CD4-positive, CD25-positive, alpha-beta regulatory T cell (primary cell): ENCODE results near the gene KRTAP4-1. TPM values are rescaled to one million over a fixed set of nuclear protein-coding genes. Genes with fewer than 3 reads are reported as not detected.
"Not testable (repeated sequence)": the region's sequence is repeated elsewhere in the genome, so short reads cannot be mapped to it uniquely, and the experiment has no call there.

Source experiments
- ATAC-seq, 2 donors: fragments of 150-1000 bp; cut with Tn5 transposase; one replicate each; pipeline ENCODE4 v1.10.0; 2021; ENCODE audit warnings: low read depth in 2 of 2, moderate number of reproducible peaks in 2 of 2, moderate library complexity in 1 of 2
- DNase-seq, 3 donors: peaks; one replicate each; pipeline versions ENCODE4 v3.0.0 to v3.0.0-alpha.2; 2012 to 2022; ENCODE audit warnings: mixed read lengths in 1 of 3
- H3K27ac ChIP-seq: one replicate; pipeline ENCODE4 v1.7.0; 2013; ENCODE audit warnings: mild to moderate bottlenecking, low read length; ENCODE audit not compliant: insufficient read depth, poor library complexity, severe bottlenecking
- H3K27me3 ChIP-seq: one replicate; pipeline ENCODE4 v1.7.0; 2013; ENCODE audit warnings: low read length; ENCODE audit not compliant: control insufficient read depth, insufficient read depth
- H3K36me3 ChIP-seq: one replicate; pipeline ENCODE4 v1.7.0; 2013; ENCODE audit warnings: mild to moderate bottlenecking, low read length, moderate library complexity; ENCODE audit not compliant: control insufficient read depth, insufficient read depth
- H3K4me1 ChIP-seq: 2 replicates; pipeline ENCODE4 v1.7.0; 2013; ENCODE audit warnings: mild to moderate bottlenecking, low read length; ENCODE audit not compliant: insufficient read depth, control insufficient read depth, poor library complexity, severe bottlenecking
- H3K4me3 ChIP-seq: one replicate; pipeline ENCODE4 v1.7.0; 2013; ENCODE audit warnings: low read depth, mild to moderate bottlenecking, low read length, moderate library complexity
- H3K9me3 ChIP-seq, 2 experiments: 1 replicate in 1 of 2; 2 replicates in 1 of 2; pipeline ENCODE4 v1.7.0; 2013; ENCODE audit warnings: low read length in 2 of 2, mild to moderate bottlenecking in 1 of 2, moderate library complexity in 1 of 2; ENCODE audit not compliant: control insufficient read depth in 2 of 2
- H3K27ac Mint-ChIP-seq, 3 donors: one replicate each; pipeline ENCODE4 v1.8.0; 2020 to 2022; ENCODE audit warnings: mild to moderate bottlenecking in 3 of 3, mixed read lengths in 3 of 3, moderate library complexity in 2 of 3
- H3K27me3 Mint-ChIP-seq: one replicate; pipeline ENCODE4 v1.8.0; 2022; ENCODE audit warnings: mild to moderate bottlenecking, mixed read lengths
- H3K36me3 Mint-ChIP-seq: one replicate; pipeline ENCODE4 v1.8.0; 2020; ENCODE audit warnings: mixed read lengths
- H3K4me1 Mint-ChIP-seq, 4 donors: one replicate each; pipeline ENCODE4 v1.8.0; 2020 to 2022; ENCODE audit warnings: mixed read lengths in 4 of 4, mild to moderate bottlenecking in 1 of 4
- H3K4me3 Mint-ChIP-seq, 4 donors: one replicate each; pipeline ENCODE4 v1.8.0; 2020 to 2022; ENCODE audit warnings: mild to moderate bottlenecking in 4 of 4, mixed read lengths in 4 of 4, moderate library complexity in 3 of 4
- H3K9me3 Mint-ChIP-seq, 7 donors: one replicate each; pipeline ENCODE4 v1.8.0; 2020 to 2022; ENCODE audit warnings: mixed read lengths in 7 of 7, mild to moderate bottlenecking in 3 of 7, moderate library complexity in 2 of 7
- polyA plus RNA-seq, 4 donors: library from polyadenylated mRNA; unstranded; fragments of 300-500 nt; fragmentation: Illumina TruSeq; gene quantifications; one replicate each; pipeline ENCODE4 v1.2.3, GENCODE V29; 2021
- total RNA-seq: library from RNA; stranded (reverse); gene quantifications from one replicate; pipeline ENCODE4 v1.2.3, GENCODE V29; 2022

Gene KRTAP4-1
- total and polyA plus RNA-seq, 5 donors from 2014 or later, result not detected

- H3K27ac Mint-ChIP-seq, H3K4me3 Mint-ChIP-seq, H3K36me3 Mint-ChIP-seq, ATAC-seq, H3K4me3 ChIP-seq, H3K4me1 Mint-ChIP-seq, DNase-seq, H3K27ac ChIP-seq, H3K4me1 ChIP-seq, H3K27me3 ChIP-seq, H3K36me3 ChIP-seq: not testable (repeated sequence)
- peaks cover 6 to 26% (median 14%) of the 10 kb centered on the region in 7 donors for H3K9me3 Mint-ChIP-seq
- peaks cover 9 to 12% of the 10 kb centered on the region in 2 experiments for H3K9me3 ChIP-seq
- peaks cover 10% of the 10 kb centered on the region for H3K27me3 Mint-ChIP-seq
Measured at GRCh38 chr17:41139865-41140264, 44.8 kb downstream of the KRTAP4-1 start.

Other genes with a start within 250 kb of the KRTAP4-1 start
Only the 30 nearest of the 41 such genes appear.
- gene KRTAP1-5, start 157.7 kb downstream of the KRTAP4-1 start, total RNA-seq, result not detected
- gene KRTAP1-5, start 157.7 kb downstream of the KRTAP4-1 start, polyA plus RNA-seq, result not detected
- not detected for gene KRTAP1-4, start 154.7 kb downstream of the KRTAP4-1 start, total RNA-seq
- not detected for gene KRTAP1-4, start 154.7 kb downstream of the KRTAP4-1 start, polyA plus RNA-seq
- gene KRTAP1-3, start 150.0 kb downstream of the KRTAP4-1 start, total RNA-seq, result not detected
- gene KRTAP1-3, start 150.0 kb downstream of the KRTAP4-1 start, polyA plus RNA-seq, result not detected
- not detected for gene KRTAP1-1, start 143.5 kb downstream of the KRTAP4-1 start, total RNA-seq
- gene KRTAP1-1, start 143.5 kb downstream of the KRTAP4-1 start, polyA plus RNA-seq, result not detected
- not detected for gene KRTAP2-1, start 137.6 kb downstream of the KRTAP4-1 start, total RNA-seq
- not detected for gene KRTAP2-1, start 137.6 kb downstream of the KRTAP4-1 start, polyA plus RNA-seq
- not detected for gene KRTAP2-2, start 129.7 kb downstream of the KRTAP4-1 start, total RNA-seq
- gene KRTAP2-2, start 129.7 kb downstream of the KRTAP4-1 start, polyA plus RNA-seq, result not detected
- gene KRTAP2-3, start 124.8 kb downstream of the KRTAP4-1 start, total RNA-seq, result not detected
- not detected for gene KRTAP2-3, start 124.8 kb downstream of the KRTAP4-1 start, polyA plus RNA-seq
- not detected for gene KRTAP2-4, start 119.0 kb downstream of the KRTAP4-1 start, total RNA-seq
- gene KRTAP2-4, start 119.0 kb downstream of the KRTAP4-1 start, polyA plus RNA-seq, result not detected
- gene KRTAP4-7, start 100.8 kb downstream of the KRTAP4-1 start, total RNA-seq, result not detected
- gene KRTAP4-7, start 100.8 kb downstream of the KRTAP4-1 start, polyA plus RNA-seq, result not detected
- gene KRTAP4-8, start 86.8 kb downstream of the KRTAP4-1 start, total RNA-seq, result not detected
- not detected for gene KRTAP4-8, start 86.8 kb downstream of the KRTAP4-1 start, polyA plus RNA-seq
- not detected for gene KRTAP4-16, start 82.7 kb downstream of the KRTAP4-1 start, total RNA-seq
- not detected for gene KRTAP4-16, start 82.7 kb downstream of the KRTAP4-1 start, polyA plus RNA-seq
- gene KRTAP4-9, start 79.5 kb downstream of the KRTAP4-1 start, total RNA-seq, result not detected
- not detected for gene KRTAP4-9, start 79.5 kb downstream of the KRTAP4-1 start, polyA plus RNA-seq
- not detected for gene KRTAP4-11, start 66.5 kb downstream of the KRTAP4-1 start, total RNA-seq
- not detected for gene KRTAP4-11, start 66.5 kb downstream of the KRTAP4-1 start, polyA plus RNA-seq
- not detected for gene KRTAP4-12, start 60.7 kb downstream of the KRTAP4-1 start, total RNA-seq
- not detected for gene KRTAP4-12, start 60.7 kb downstream of the KRTAP4-1 start, polyA plus RNA-seq
- gene KRTAP4-6, start 44.4 kb downstream of the KRTAP4-1 start, total RNA-seq, result not detected
- gene KRTAP4-6, start 44.4 kb downstream of the KRTAP4-1 start, polyA plus RNA-seq, result not detected
- not detected for gene KRTAP4-5, start 35.1 kb downstream of the KRTAP4-1 start, total RNA-seq
- gene KRTAP4-5, start 35.1 kb downstream of the KRTAP4-1 start, polyA plus RNA-seq, result not detected
- gene KRTAP4-4, start 24.2 kb downstream of the KRTAP4-1 start, total RNA-seq, result not detected
- gene KRTAP4-4, start 24.2 kb downstream of the KRTAP4-1 start, polyA plus RNA-seq, result not detected
- not detected for gene KRTAP4-3, start 16.7 kb downstream of the KRTAP4-1 start, total RNA-seq
- gene KRTAP4-3, start 16.7 kb downstream of the KRTAP4-1 start, polyA plus RNA-seq, result not detected
- gene KRTAP4-2, start 6.7 kb downstream of the KRTAP4-1 start, total RNA-seq, result not detected
- gene KRTAP4-2, start 6.7 kb downstream of the KRTAP4-1 start, polyA plus RNA-seq, result not detected
- not detected for gene KRTAP9-1, start 5.0 kb upstream of the KRTAP4-1 start, total RNA-seq
- gene KRTAP9-1, start 5.0 kb upstream of the KRTAP4-1 start, polyA plus RNA-seq, result not detected
- not detected for gene KRTAP9-2, start 41.7 kb upstream of the KRTAP4-1 start, total RNA-seq
- gene KRTAP9-2, start 41.7 kb upstream of the KRTAP4-1 start, polyA plus RNA-seq, result not detected
- gene KRTAP9-3, start 47.5 kb upstream of the KRTAP4-1 start, total RNA-seq, result not detected
- not detected for gene KRTAP9-3, start 47.5 kb upstream of the KRTAP4-1 start, polyA plus RNA-seq
- not detected for gene KRTAP9-8, start 53.1 kb upstream of the KRTAP4-1 start, total RNA-seq
- gene KRTAP9-8, start 53.1 kb upstream of the KRTAP4-1 start, polyA plus RNA-seq, result not detected
- gene KRTAP9-4, start 64.8 kb upstream of the KRTAP4-1 start, total RNA-seq, result not detected
- gene KRTAP9-4, start 64.8 kb upstream of the KRTAP4-1 start, polyA plus RNA-seq, result not detected
- not detected for gene KRTAP9-9, start 70.5 kb upstream of the KRTAP4-1 start, total RNA-seq
- gene KRTAP9-9, start 70.5 kb upstream of the KRTAP4-1 start, polyA plus RNA-seq, result not detected
- not detected for gene KRTAP9-6, start 80.5 kb upstream of the KRTAP4-1 start, total RNA-seq
- gene KRTAP9-6, start 80.5 kb upstream of the KRTAP4-1 start, polyA plus RNA-seq, result not detected
- not detected for gene KRTAP9-7, start 90.8 kb upstream of the KRTAP4-1 start, total RNA-seq
- not detected for gene KRTAP9-7, start 90.8 kb upstream of the KRTAP4-1 start, polyA plus RNA-seq
- not detected for gene KRTAP29-1, start 117.9 kb upstream of the KRTAP4-1 start, total RNA-seq
- gene KRTAP29-1, start 117.9 kb upstream of the KRTAP4-1 start, polyA plus RNA-seq, result under 1 TPM in 1 of 4 donors, not detected in 3; 0.63 TPM
- gene KRTAP16-1, start 124.4 kb upstream of the KRTAP4-1 start, total RNA-seq, result 0.42 TPM
- gene KRTAP16-1, start 124.4 kb upstream of the KRTAP4-1 start, polyA plus RNA-seq, result under 1 TPM in 1 of 4 donors, not detected in 3; 0.17 TPM
- not detected for gene KRTAP17-1, start 130.8 kb upstream of the KRTAP4-1 start, total RNA-seq
- not detected for gene KRTAP17-1, start 130.8 kb upstream of the KRTAP4-1 start, polyA plus RNA-seq